ENCODE data around the gene CCDC12. TPM values are rescaled to one million over a fixed set of nuclear protein-coding genes. Genes with fewer than 3 reads are reported as not detected.

CCDC12 gene
- total RNA-seq, 1 donor from 2014 or later: 29.2 TPM

GRCh38 chr3:46908294-46908985 is 68.1 kb downstream of the CCDC12 start:
- intact Hi-C loops (cut with DNase I): loop anchor here (5.0 kb wide), 1 partner anchor 201 kb away; no protein-coding TSS in a partner anchor
- peak; percentile 28 for ATAC-seq (ENCODE audit: poor library complexity)

DNA sequence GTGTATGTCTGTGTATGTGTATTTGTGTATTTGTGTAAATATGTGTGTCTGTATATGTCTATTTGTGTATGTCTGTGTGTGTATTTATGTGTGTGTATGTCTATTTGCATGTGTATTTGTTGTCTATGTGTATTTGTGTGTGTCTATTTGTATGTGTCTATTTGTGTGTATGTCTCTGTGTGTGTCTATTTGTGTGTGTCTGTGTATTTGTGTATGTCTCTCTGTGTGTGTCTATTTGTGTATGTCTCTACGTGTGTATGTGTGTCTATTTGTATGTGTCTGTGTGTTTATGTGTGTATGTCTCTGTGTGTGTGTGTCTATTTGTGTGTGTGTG is 68.6 kb downstream of the CCDC12 start:
- intact Hi-C loops (cut with DNase I): loop anchor here (5.0 kb wide), 1 partner anchor 201 kb away; no protein-coding TSS in a partner anchor
- no peak for ATAC-seq (ENCODE audit: poor library complexity)

More at GRCh38 chr3:46908294-46908985, 68.1 kb downstream of the CCDC12 start:
- peak; percentile 72 for DNase-seq

DNA sequence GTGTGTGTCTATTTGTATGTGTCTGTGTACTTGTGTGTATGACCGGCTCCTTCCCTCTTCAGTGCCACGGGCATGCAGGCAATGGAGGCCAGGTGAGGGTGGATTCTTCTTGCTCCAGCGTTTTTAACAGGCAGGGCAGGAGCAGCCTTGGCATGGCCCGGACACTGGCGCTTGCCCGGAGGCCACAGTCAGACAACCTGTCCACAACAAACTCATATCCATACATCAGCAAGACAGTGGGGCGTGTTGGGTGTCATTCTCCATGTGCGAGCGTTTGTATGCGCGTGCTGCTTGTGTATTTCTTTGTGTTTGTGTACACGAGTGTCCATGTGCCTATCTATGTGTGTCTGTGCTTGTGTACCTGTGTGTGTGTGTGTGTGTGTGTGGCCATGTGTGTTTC is 69.3 kb downstream of the CCDC12 start:
- intact Hi-C loops (cut with DNase I): loop anchor here (5.0 kb wide), 1 partner anchor 200 kb away; no protein-coding TSS in a partner anchor
- ATAC-seq (ENCODE audit: poor library complexity) (no peak), DNase-seq (no peak)

More for the DNA sequence above, 68.6 kb downstream of the CCDC12 start:
- DNase-seq: no peak

DNA sequence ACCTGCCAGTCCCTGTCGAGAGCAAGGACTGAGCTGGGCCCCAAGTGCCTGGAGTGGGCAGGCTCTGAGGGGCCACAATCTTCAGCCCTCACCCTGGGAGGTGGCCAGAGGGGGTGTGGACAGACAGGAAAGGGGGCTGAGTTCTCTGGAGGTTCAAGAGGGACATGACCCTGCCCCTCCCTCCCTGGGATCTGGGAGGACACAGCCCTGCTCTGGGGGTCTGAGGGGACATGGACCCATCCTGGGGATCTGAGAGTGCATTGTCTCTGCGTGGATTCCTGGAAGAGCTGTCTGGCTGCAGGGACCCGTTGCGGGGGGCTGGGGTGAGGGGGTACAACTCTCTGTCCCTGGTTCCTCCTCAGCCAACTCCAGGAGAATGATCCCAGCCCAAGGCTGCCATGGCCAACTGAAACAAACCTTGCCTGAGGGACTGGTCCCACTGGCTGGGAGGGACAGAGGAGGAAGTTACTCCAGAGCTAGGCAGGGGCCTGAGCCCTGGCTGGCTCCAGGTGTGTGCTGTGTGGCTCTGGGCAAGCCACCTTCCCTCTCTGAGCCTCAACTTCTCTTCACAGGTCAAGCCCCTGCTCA is 70.0 kb downstream of the CCDC12 start:
- no peak for DNase-seq
- no peak for ATAC-seq (ENCODE audit: poor library complexity)
- intact Hi-C loops (cut with DNase I): loop anchor here (5.0 kb wide), 1 partner anchor 199 kb away; no protein-coding TSS in a partner anchor

DNA sequence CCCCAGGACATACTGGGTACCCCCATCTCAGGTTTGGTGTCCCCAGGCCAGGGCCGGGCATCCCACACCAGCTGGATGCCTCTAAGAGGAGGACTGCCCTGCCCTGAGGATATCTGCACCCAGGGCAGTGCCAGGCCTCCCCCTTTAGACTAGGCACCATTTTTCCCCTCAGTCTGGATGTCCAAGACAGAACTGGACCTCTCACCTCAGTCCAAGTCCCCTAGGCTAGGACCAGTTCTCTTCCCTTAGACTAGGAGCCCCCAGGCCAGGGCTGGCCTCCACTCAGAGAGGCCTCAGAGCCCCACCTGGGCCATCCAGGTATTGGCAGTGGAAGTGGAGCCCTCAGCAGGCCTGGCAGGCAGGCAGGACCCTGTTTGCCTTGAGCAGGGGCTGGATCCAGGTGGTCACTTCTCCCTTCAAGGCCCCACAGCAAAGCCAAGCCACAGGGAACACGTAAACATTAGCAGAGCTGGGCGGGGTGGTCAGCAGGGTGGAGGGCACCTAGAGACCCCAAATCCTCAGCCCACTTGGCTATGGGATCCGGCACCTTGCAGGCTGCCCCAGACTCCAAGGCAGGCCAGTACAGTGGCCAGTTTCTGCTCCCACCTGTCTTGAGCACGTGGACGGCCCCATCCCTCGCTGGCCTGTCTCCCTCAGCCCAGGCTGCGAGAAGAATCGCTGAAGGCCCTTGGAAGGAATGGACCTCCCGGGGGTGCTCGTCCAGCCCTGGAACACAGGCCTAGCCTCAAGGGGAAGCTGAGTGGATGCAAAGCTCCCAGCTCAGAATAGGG is 70.7 kb downstream of the CCDC12 start:
- ATAC-seq (ENCODE audit: poor library complexity): no peak
- intact Hi-C loops (cut with DNase I): loop anchor here (5.0 kb wide), 1 partner anchor 199 kb away; no protein-coding TSS in a partner anchor
- no peak for DNase-seq

- no peak for ATAC-seq (ENCODE audit: poor library complexity)
- DNase-seq: no peak
- intact Hi-C loops (cut with DNase I): loop anchor here (5.0 kb wide), 1 partner anchor 198 kb away; no protein-coding TSS in a partner anchor
Observed at GRCh38 chr3:46905213-46905560, 71.4 kb downstream of the CCDC12 start.

- intact Hi-C loops (cut with DNase I): loop anchor here (5.0 kb wide), 1 partner anchor 197 kb away; no protein-coding TSS in a partner anchor
- DNase-seq (no peak), ATAC-seq (ENCODE audit: poor library complexity) (no peak)
Observed at GRCh38 chr3:46904303-46905212, 72.0 kb downstream of the CCDC12 start.

- DNase-seq (no peak), ATAC-seq (ENCODE audit: poor library complexity) (no peak)
- intact Hi-C loops (cut with DNase I): no loop called here
Observed at GRCh38 chr3:46903341-46904302, 72.9 kb downstream of the CCDC12 start.

GRCh38 chr3:46902188-46902631 is 74.3 kb downstream of the CCDC12 start:
- ATAC-seq (ENCODE audit: poor library complexity): no peak
- intact Hi-C loops (cut with DNase I): no loop called here
- DNase-seq: no peak

GRCh38 chr3:46901591-46902187 is 74.9 kb downstream of the CCDC12 start:
- intact Hi-C loops (cut with DNase I): no loop called here
- DNase-seq: no peak
- no peak for ATAC-seq (ENCODE audit: poor library complexity)

DNA sequence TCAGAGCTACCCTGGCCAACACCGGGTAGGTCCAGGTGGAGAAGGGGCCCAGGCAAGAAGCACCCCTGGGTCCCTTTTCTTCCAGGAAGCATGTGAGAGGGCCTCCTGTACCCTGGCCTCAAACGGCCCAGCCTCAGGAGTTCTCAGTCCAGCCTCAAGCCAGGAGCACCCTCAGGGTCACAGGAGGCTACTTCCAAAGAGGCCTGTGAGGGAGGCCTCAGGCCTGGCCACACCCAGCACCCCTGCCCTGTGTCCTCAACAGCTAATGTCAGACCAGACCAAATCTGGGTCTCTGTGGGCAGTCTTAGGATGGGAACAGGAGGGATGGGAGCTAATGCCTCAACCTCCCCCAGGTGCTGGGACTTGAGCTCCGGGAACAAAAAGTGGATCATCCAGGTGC is 75.5 kb downstream of the CCDC12 start:
- ATAC-seq (ENCODE audit: poor library complexity) (no peak), DNase-seq (no peak)
- intact Hi-C loops (cut with DNase I): no loop called here

DNA sequence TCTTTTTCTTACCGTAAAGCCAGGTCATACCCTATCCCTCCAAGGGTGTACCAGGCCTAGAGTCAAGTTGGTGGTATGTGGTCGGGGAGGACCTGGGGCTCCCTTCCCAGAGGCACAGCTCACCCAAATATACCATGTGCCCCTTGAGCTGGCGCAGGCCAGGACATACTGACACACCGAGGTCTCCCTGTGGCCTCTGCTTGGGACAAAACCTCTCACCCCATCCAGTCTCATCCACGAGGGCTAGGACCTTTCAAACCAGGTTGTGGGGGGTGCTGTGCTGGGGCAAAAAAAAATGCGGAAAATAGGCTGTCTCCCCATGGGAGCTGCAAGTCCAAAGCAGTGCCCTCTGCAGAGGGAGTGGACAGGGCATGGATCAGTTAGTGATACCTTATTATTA is 76.2 kb downstream of the CCDC12 start:
- DNase-seq (no peak), ATAC-seq (ENCODE audit: poor library complexity) (no peak)
- intact Hi-C loops (cut with DNase I): no loop called here

GRCh38 chr3:46900007-46900292 is 76.6 kb downstream of the CCDC12 start:
- intact Hi-C loops (cut with DNase I): no loop called here
- ATAC-seq (ENCODE audit: poor library complexity): no peak
- DNase-seq: peak; percentile 59

GRCh38 chr3:46899151-46900006 is 77.2 kb downstream of the CCDC12 start:
- DNase-seq: peak; percentile 42
- intact Hi-C loops (cut with DNase I): no loop called here
- ATAC-seq (ENCODE audit: poor library complexity): no peak

DNA sequence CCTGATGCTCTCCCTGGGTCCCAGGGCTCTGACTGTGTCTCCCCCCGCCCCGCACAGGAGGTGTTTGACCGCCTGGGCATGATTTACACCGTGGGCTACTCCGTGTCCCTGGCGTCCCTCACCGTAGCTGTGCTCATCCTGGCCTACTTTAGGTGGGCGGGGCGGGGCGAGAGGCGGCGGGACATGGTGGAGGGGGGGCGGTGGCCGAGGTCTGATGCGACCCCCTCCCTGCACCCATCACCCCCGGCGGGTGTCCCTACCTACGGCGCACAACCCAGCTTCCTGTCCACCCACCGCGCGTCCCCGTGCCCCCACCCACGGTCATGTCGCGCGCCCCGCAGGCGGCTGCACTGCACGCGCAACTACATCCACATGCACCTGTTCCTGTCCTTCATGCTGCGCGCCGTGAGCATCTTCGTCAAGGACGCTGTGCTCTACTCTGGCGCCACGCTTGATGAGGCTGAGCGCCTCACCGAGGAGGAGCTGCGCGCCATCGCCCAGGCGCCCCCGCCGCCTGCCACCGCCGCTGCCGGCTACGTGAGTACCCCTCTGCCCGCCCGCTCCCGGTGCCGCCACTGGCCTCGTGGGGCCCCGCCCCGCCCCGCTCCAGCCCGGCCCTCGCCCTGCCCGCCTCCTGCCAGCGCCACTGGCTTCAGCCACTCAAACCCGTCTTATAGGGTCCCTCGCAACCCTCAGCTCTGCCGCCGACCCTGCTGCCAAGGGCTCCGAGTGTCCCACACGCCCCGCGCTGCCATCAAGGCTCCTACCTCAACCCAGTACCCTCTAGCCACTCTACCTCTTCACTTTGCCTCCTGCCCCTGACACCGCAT is 78.0 kb downstream of the CCDC12 start:
- DNase-seq (peak; percentile 47), ATAC-seq (ENCODE audit: poor library complexity) (no peak)

More for the DNA sequence above, 78.0 kb downstream of the CCDC12 start:
- intact Hi-C loops (cut with DNase I): no loop called here

Data from Right ventricle myocardium superior (tissue), 1 donor.